Psoas muscle (tissue), 8 donors: ENCODE data around the gene EPHB2. TPM values are rescaled to one million over a fixed set of nuclear protein-coding genes. Genes with fewer than 3 reads are reported as not detected.

ENCODE experiments used
- ATAC-seq, 4 donors: fragments of 200-7000 bp; cut with Tn5 transposase; one replicate each; pipeline ENCODE4 v1.9.1; 2020; ENCODE audit warnings: moderate library complexity in 3 of 4, mild to moderate bottlenecking in 2 of 4
- DNase-seq, 2 donors: peaks; one replicate each; pipeline ENCODE4 v3.0.0-alpha.2; 2020
- H3K27ac ChIP-seq: fragments of 200-600 bp; one replicate; pipeline ENCODE4 v1.8.0; 2022
- H3K27me3 ChIP-seq, 3 donors: fragments of 200-600 bp in 1 of 3; one replicate each; pipeline versions ENCODE4 v1.6.1 to v1.8.0; 2013 to 2022; ENCODE audit warnings: low read length in 2 of 3, mild to moderate bottlenecking in 2 of 3, moderate library complexity in 1 of 3; ENCODE audit not compliant: insufficient read depth in 3 of 3
- H3K36me3 ChIP-seq, 2 donors: fragments of 200-600 bp in 1 of 2; one replicate each; pipeline versions ENCODE4 v1.6.1 to v1.8.0; 2013 to 2022; ENCODE audit warnings: low read depth in 1 of 2, mild to moderate bottlenecking in 1 of 2, moderate library complexity in 1 of 2; ENCODE audit not compliant: insufficient read depth in 1 of 2
- H3K4me1 ChIP-seq: fragments of 200-600 bp; one replicate; pipeline ENCODE4 v1.8.0; 2022
- H3K4me3 ChIP-seq: fragments of 200-600 bp; one replicate; pipeline ENCODE4 v1.8.0; 2022; ENCODE audit warnings: mild to moderate bottlenecking
- H3K9me3 ChIP-seq: fragments of 200-600 bp; one replicate; pipeline ENCODE4 v1.8.0; 2022
- CTCF ChIP-seq: fragments of 200-600 bp; IDR thresholded peaks from one replicate; pipeline ENCODE4 v1.8.0; 2022; ENCODE audit warnings: antibody characterized with exemption
- WGBS, 3 donors: extraction: QIAGEN DNeasy Blood & Tissue Kit; methylation state at CpG; one replicate each; pipeline versions ENCODE4 v1.1.6 to v1.1.7; 2013; 5-methylcytosine and 5-hydroxymethylcytosine counted together
- intact Hi-C, 2 donors: fragments of 100-400 bp; cut with DNase I; formaldehyde crosslinking; loops; one replicate each; pipeline versions ENCODE4 v1.11.0 to v1.14.2; 2022
- polyA plus RNA-seq, 3 donors: library from polyadenylated mRNA; stranded (reverse); fragments of 200-250 nt; gene quantifications; one replicate each; pipeline ENCODE4 v1.2.3, GENCODE V29; 2013
- total RNA-seq, 4 donors: library from RNA; stranded (reverse); fragmentation: NEBNext Ultra II Directional in 2 of 4; extraction: Animal tissue kit (Norgen Biotek cat#: 25700) in 2 of 4; gene quantifications; one replicate each; pipeline versions ENCODE4 v1.2.1 to v1.2.4, GENCODE V29; 2021 to 2023
- donor health status: healthy with polysubstance abuse.
- donor health status: DM: no; HTN: no; CAD: no; lungs with moderate emphysema.
- donor health status: Bipolar disorder and iron deficiency.
- donor health status: healthy.
- donor health status: DM: yes; HTN: yes; CAD: no.
- donor health status: DM: no; HTN: no; CAD: no.
- donor health status: DM: no; HTN: no; CAD: no.
- donor health status: DM: yes; HTN: yes; CAD: no.

The EPHB2 gene
- total and polyA plus RNA-seq, 7 donors = 0.06 to 2.1 (median 0.48) TPM; not detected in 1

GRCh38 chr1:22910986-22911651, 200.5 kb downstream of the EPHB2 start:
- Histone ChIP-seq H3K27me3 (peaks cover 0 to 33% (median 6%) of the 10 kb centered on the region in 3 donors), H3K36me3 (no peaks in the 10 kb centered on the region), H3K27ac (no peak overlapping the region), H3K4me3 (no peak overlapping the region), H3K9me3 (no peaks in the 10 kb centered on the region), H3K4me1 (no peaks in the 10 kb centered on the region)
- DNase-seq (no peak), ATAC-seq (no peak)
- TF ChIP-seq CTCF = no peak
- intact Hi-C loops = no loop called here
- 93 to 94% (median 94%) methylated on average over 5 of the region's 5 CpGs for WGBS, 3 donors

- no peak for TF ChIP-seq CTCF
- H3K4me3 ChIP-seq = no peak overlapping the region
- WGBS, 3 donors = 92% methylated on average over 16 of the region's 16 CpGs
- ATAC-seq = no peak
- H3K27ac ChIP-seq = no peak overlapping the region
- H3K9me3 ChIP-seq = no peaks in the 10 kb centered on the region
- intact Hi-C loops = no loop called here
- no peaks in the 10 kb centered on the region for H3K4me1 ChIP-seq
- H3K27me3 ChIP-seq = peaks cover 0 to 39% (median 14%) of the 10 kb centered on the region in 3 donors
- no peak for DNase-seq
- H3K36me3 ChIP-seq = no peaks in the 10 kb centered on the region
Observed at GRCh38 chr1:22912311-22912710, 201.7 kb downstream of the EPHB2 start.

- Histone ChIP-seq H3K27me3 (peaks cover 0 to 44% (median 16%) of the 10 kb centered on the region in 3 donors), H3K9me3 (no peaks in the 10 kb centered on the region)
Observed at GRCh38 chr1:22913421-22914141, 202.9 kb downstream of the EPHB2 start.

GRCh38 chr1:22914156-22914555, 203.5 kb downstream of the EPHB2 start:
- intact Hi-C loops = no loop called here
- no peak for TF ChIP-seq CTCF
- no peak overlapping the region for H3K4me3 ChIP-seq
- 85 to 92% (median 86%) methylated on average over 10 of the region's 10 CpGs for WGBS, 3 donors
- H3K36me3 ChIP-seq = no peaks in the 10 kb centered on the region
- DNase-seq (no peak), ATAC-seq (no peak)
- H3K27ac ChIP-seq = no peak overlapping the region
- no peaks in the 10 kb centered on the region for H3K9me3 ChIP-seq
- peaks cover 0 to 42% (median 16%) of the 10 kb centered on the region in 3 donors for H3K27me3 ChIP-seq
- no peaks in the 10 kb centered on the region for H3K4me1 ChIP-seq

More at GRCh38 chr1:22913421-22914141, 202.9 kb downstream of the EPHB2 start:
- TF ChIP-seq CTCF = no peak
- Histone ChIP-seq H3K27ac (no peak overlapping the region), H3K4me1 (no peaks in the 10 kb centered on the region), H3K4me3 (no peak overlapping the region), H3K36me3 (no peaks in the 10 kb centered on the region)
- no peak for DNase-seq
- ATAC-seq = no peak
- intact Hi-C loops = no loop called here
- 51 to 63% (median 51%) methylated on average over 24 of the region's 24 CpGs for WGBS, 3 donors
